Large intestine (tissue), 3 donors: Measurements from ENCODE around the gene FUCA2. TPM values are rescaled to one million over a fixed set of nuclear protein-coding genes. Genes with fewer than 3 reads are reported as not detected.

Source experiments
- DNase-seq, 2 donors: peaks; one replicate each; pipeline versions ENCODE4 v3.0.0 to v3.0.0-alpha.2; 2013
- H3K27ac ChIP-seq: one replicate; pipeline ENCODE4 v1.5.1; 2013; ENCODE audit warnings: low read length
- H3K27me3 ChIP-seq: 2 replicates; pipeline ENCODE4 v1.6.1; 2013; ENCODE audit warnings: low read length; ENCODE audit not compliant: control insufficient read depth, insufficient read depth
- H3K36me3 ChIP-seq: 2 replicates; pipeline ENCODE4 v1.6.1; 2013; ENCODE audit warnings: low read length; ENCODE audit not compliant: control insufficient read depth, insufficient read depth
- H3K4me1 ChIP-seq: one replicate; pipeline ENCODE4 v1.6.1; 2013; ENCODE audit warnings: low read length; ENCODE audit not compliant: control insufficient read depth, insufficient read depth
- H3K4me3 ChIP-seq: one replicate; pipeline ENCODE4 v1.5.1; 2013; ENCODE audit warnings: low read length
- H3K9me3 ChIP-seq: one replicate; pipeline ENCODE4 v1.6.1; 2013; ENCODE audit warnings: mild to moderate bottlenecking, low read depth, low read length, moderate library complexity; ENCODE audit not compliant: control insufficient read depth
- WGBS: methylation state at CpG from one replicate; pipeline ENCODE4 v1.1.5; 2013; ENCODE audit warnings: low lambda C conversion rate; ENCODE audit not compliant: insufficient coverage; 5-methylcytosine and 5-hydroxymethylcytosine counted together
- polyA plus RNA-seq: library from polyadenylated mRNA; unstranded; fragments of 120-200 nt; gene quantifications from one replicate; pipeline ENCODE4 v1.2.1, GENCODE V29; 2013

FUCA2 gene
- polyA plus RNA-seq, 1 donor: 121 TPM

DNA sequence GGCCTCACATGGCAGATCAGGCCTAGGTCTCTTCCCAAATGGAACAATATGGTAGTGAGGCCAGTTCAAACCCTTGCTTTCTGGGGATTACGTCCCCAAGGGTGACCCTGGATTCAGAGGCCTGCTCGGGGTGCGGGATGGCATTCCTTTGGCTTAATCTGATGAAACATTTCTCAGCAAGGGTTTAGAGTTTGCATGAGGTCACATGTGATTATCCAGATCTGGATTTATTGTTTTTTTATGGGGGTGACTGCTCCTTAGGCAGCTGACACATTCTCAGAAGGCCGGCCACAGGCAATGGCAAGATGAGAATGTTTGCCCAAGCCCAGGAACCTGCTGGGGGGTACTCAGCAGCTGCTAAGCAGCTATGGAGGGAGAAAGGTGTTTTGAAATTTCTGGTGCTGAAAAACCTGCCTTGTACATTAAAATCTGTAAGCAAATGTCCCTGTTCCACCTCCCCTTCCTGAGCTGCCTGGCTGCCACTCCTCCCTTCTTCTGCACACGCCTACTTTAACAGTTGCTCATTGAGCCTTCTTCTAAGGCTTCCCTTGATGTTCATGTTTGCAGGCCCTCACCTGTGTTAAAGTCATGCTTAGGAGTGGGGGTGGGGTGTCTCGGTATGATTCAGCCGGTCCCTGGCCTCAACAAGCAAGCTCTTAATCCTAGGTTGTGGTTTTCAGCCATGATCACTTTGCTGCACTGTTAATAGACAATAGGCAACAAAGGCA is 37.9 kb upstream of the FUCA2 start:
- 40% methylated on average over 1 of the region's 7 CpGs for WGBS
- no peaks in the 10 kb centered on the region for H3K9me3 ChIP-seq
- peaks cover 74% of the 10 kb centered on the region for H3K4me1 ChIP-seq
- peak; percentile 55 to 76 for DNase-seq
- no peaks in the 10 kb centered on the region for H3K36me3 ChIP-seq
- H3K4me3 ChIP-seq: no peak overlapping the region
- H3K27me3 ChIP-seq: no peaks in the 10 kb centered on the region
- H3K27ac ChIP-seq: peak overlapping the region; percentile 93

DNA sequence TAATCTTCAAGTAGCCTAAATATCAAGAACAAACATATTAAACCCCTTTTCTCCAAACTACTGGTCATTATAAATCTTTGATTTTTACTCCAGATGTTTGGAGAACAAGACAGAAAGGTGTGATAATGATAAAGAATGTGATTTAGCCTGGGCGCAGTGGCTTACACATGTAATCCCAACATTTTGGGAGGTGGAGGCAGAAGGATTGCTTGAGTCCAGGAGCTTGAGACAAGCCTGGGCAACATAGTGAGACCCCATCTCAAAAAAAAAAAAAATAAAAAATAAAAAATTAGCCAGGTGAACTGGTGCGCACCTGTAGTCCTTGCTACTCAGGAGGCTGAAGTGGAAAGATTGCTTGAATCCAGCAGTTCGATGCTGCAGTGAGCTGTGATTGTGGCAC is 35.1 kb upstream of the FUCA2 start:
- H3K27me3 ChIP-seq: no peaks in the 10 kb centered on the region
- WGBS: no CpG with 5 or more reads among the region's 3 CpGs

DNA sequence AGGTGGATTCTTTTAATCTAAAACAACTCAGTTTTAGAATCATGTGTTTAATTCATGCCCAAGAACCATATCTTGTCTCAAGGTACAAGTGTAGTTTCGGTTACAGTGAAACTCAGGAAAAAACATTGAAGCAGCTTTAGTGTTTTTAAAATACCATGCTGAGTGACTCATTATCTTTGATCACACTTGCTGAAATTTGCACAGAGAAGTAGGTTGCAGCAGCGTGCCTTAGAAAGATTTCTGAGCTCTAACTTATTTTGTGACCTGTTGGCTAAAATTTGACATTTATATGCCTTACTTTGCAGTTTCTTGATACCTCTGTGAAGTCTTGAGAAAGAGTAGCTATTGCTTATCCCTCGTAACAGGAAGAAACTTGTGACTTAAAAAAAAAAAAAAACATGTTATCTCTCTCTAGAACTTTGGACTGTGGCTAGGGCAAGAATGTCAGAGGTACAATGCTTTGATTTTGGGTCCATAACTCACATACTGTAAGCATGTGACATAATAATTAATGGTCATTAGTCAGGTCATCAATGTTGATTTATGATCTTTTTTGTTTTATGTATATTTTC is 34.5 kb upstream of the FUCA2 start:
- Histone ChIP-seq H3K27ac (peak overlapping the region; percentile 93), H3K9me3 (no peaks in the 10 kb centered on the region), H3K4me1 (peaks cover 86% of the 10 kb centered on the region), H3K27me3 (no peaks in the 10 kb centered on the region), H3K4me3 (no peak overlapping the region), H3K36me3 (no peaks in the 10 kb centered on the region)
- WGBS: 0% methylated on average over 1 of the region's 3 CpGs
- peak; percentile 73 to 92 for DNase-seq

More for the DNA sequence above, 35.1 kb upstream of the FUCA2 start:
- peaks cover 83% of the 10 kb centered on the region for H3K4me1 ChIP-seq
- no peaks in the 10 kb centered on the region for H3K9me3 ChIP-seq
- H3K36me3 ChIP-seq: no peaks in the 10 kb centered on the region
- no peak for DNase-seq
- peak overlapping the region; percentile 93 for H3K27ac ChIP-seq
- no peak overlapping the region for H3K4me3 ChIP-seq

DNA sequence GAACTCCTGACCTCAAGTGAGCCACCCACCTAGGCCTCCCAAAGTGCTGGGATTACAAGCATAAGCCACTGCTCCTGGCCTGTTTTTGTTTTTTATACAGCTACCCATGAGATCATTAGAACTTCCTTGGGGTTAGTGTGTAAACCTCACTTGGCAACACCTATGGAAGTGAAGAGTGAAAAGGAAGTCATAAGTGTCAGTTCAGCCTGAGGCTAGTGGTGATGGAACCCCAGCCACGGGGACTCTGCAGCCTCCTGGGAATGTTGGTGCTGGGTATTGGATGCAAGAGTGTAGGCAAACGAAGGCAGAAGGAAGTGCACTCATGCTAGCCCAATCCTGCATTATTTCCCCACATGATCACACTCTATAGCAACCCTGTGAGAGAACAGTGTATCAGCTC is 33.6 kb upstream of the FUCA2 start:
- Histone ChIP-seq H3K9me3 (no peaks in the 10 kb centered on the region), H3K27ac (peak overlapping the region; percentile 93), H3K36me3 (no peaks in the 10 kb centered on the region), H3K4me3 (no peak overlapping the region), H3K27me3 (no peaks in the 10 kb centered on the region), H3K4me1 (peaks cover 84% of the 10 kb centered on the region)
- WGBS: no CpG with 5 or more reads among the region's 2 CpGs
- DNase-seq: no peak

DNA sequence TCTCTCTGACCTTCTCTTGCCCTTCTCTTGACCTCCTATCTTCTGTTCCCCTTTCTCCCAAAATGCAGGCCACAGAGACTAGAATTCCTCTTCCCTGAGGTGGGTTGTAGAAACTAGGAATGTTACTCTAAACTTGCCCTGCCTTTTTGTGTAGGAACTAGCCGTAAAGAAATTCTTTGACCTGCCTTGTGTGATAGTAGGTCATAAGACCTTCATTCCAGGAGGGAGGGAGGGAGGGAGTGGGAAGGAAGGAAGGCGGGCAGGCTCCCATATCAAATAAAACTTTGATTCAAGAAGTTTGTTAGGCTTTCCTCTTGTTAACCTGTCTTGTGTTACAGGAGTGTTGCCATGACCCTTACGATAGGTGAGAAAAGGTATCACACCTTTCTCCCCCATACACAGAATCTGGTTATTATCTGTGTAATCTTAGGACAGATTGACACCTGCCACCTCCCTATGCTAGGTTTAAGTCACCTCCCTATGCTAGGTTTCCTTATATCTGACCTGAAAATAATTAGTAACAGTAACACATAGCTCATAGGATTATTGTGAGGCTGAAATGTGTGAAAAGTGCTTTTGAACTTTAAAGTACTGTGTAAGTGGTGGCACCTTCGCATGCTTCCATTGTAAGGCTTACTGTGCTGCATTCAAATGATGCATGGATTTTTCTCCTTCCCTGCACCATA is 32.6 kb upstream of the FUCA2 start:
- H3K27ac ChIP-seq: peak overlapping the region; percentile 93
- no peaks in the 10 kb centered on the region for H3K9me3 ChIP-seq
- peak; percentile 61 to 84 for DNase-seq
- no peaks in the 10 kb centered on the region for H3K36me3 ChIP-seq
- no peaks in the 10 kb centered on the region for H3K27me3 ChIP-seq
- peaks cover 84% of the 10 kb centered on the region for H3K4me1 ChIP-seq
- peak overlapping the region; percentile 11 for H3K4me3 ChIP-seq
- WGBS: no CpG with 5 or more reads among the region's 4 CpGs

DNA sequence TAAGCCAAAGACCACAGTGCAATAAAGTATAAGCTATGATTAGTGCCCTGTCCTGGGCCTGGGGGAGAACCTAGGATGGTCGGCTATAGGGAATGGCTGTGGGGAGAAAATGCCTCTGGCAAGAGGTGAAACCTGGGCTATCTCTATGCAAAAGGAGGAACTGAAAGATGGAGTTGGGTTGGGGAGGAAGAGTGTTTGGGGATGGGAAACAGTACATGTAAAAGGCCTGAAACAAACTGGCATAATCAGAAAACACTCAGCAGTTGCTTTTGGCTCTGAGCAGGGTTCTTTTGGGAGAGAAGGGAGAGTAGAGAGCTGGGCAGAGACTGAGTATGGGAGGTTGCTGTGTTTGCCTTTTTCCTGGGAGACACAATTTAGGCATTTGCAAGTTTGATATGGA is 31.9 kb upstream of the FUCA2 start:
- DNase-seq: no peak
- no CpG with 5 or more reads among the region's 1 CpG for WGBS
- H3K9me3 ChIP-seq: no peaks in the 10 kb centered on the region

DNA sequence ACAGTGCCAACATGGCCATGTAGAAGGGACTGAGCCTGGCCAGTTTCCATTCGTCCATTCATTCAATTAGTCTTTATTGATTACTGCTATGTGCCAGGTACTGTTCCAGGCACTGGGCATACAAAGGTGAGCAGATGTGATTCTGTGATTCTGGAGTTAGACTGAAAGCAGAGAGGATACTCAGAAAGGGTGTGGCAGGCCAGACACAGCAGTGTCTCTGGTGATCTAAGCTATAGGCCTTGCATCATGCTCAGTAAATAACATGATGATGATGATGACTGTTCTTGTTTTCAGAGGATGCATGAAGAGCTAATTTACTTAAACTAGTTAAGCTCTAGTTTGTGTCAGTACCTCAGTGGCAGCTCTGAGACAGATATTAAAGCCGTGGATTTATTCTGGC is 31.4 kb upstream of the FUCA2 start:
- no peaks in the 10 kb centered on the region for H3K9me3 ChIP-seq
- H3K27me3 ChIP-seq: no peaks in the 10 kb centered on the region
- WGBS: no CpG with 5 or more reads among the region's 2 CpGs
- no peaks in the 10 kb centered on the region for H3K36me3 ChIP-seq
- H3K4me3 ChIP-seq: no peak overlapping the region
- peaks cover 80% of the 10 kb centered on the region for H3K4me1 ChIP-seq
- DNase-seq: peak; percentile 44 to 71
- peak overlapping the region; percentile 93 for H3K27ac ChIP-seq

More for the DNA sequence above, 31.9 kb upstream of the FUCA2 start:
- Histone ChIP-seq H3K27ac (peak overlapping the region; percentile 93), H3K4me1 (peaks cover 80% of the 10 kb centered on the region), H3K36me3 (no peaks in the 10 kb centered on the region), H3K4me3 (peak overlapping the region; percentile 11), H3K27me3 (no peaks in the 10 kb centered on the region)

DNA sequence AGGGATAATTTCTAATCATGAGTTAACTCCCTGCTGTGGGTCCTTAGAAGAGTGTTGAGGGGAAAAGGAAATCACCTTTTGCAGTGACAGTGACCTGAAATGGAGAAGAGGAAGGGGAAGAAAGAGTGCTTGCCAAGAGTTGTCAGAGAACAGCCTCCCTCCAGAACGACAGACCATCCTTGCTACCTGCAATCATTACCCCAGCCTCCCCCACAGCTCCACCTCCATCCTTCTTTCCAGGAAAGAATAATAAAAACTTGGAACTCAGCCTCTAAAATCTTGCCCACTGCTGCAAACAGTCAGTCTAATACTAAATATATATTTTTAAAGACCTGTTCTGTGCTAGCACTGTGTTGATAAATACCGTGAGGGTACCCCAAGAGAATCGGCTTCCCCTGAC is 28.7 kb upstream of the FUCA2 start:
- Histone ChIP-seq H3K27ac (peak overlapping the region; percentile 93), H3K4me1 (peaks cover 62% of the 10 kb centered on the region)

DNA sequence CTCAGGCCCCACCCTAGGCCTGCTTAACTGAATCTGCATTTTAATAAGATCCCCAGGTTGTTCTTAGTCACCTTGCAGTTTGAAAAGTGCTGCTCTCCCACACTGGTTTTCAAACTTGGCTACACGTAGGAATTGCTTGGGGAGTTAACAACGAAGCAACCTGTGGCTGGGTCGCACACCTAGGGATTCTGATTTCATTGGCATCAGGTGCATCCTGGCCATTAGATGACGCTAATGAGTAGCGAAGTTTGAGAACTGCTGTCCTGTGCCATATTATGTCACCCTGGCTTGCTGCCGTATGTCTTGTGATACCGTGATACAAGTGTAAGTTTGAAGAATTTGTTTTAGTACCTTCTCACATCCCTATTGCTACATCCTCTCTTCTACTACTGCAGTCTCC is 28.2 kb upstream of the FUCA2 start:
- Histone ChIP-seq H3K27me3 (no peaks in the 10 kb centered on the region), H3K4me1 (peaks cover 60% of the 10 kb centered on the region), H3K27ac (peak overlapping the region; percentile 93), H3K36me3 (no peaks in the 10 kb centered on the region), H3K9me3 (no peaks in the 10 kb centered on the region), H3K4me3 (no peak overlapping the region)
- WGBS: 80% methylated on average over 1 of the region's 7 CpGs
- peak; percentile 50 to 62 for DNase-seq

More for the DNA sequence above, 28.7 kb upstream of the FUCA2 start:
- Histone ChIP-seq H3K27me3 (no peaks in the 10 kb centered on the region), H3K9me3 (no peaks in the 10 kb centered on the region), H3K36me3 (no peaks in the 10 kb centered on the region), H3K4me3 (no peak overlapping the region)
- 63% methylated on average over 2 of the region's 3 CpGs for WGBS
- DNase-seq: no peak

DNA sequence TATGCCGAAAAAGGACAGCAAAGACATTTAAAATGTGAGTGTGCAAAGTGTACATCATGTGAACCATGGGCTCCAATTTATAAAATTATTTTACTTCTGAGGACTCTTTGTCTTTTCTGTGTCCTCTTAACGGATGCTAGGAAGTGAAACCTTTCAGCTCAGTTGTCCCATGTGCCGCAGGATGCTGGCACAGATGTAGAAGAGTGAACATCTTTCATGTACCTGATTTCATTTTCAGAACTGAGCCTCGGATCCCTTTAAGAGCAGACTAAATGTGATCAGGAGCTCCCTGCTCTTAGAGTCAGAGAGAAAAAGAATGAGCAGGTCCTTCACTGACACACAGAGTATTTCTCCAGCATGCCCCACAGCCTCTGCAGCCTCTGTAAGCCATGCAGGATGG is 27.6 kb upstream of the FUCA2 start:
- no peak for DNase-seq
- Histone ChIP-seq H3K27me3 (no peaks in the 10 kb centered on the region), H3K36me3 (no peaks in the 10 kb centered on the region), H3K4me3 (no peak overlapping the region), H3K27ac (peak overlapping the region; percentile 93), H3K9me3 (no peaks in the 10 kb centered on the region), H3K4me1 (peaks cover 59% of the 10 kb centered on the region)
- 100% methylated on average over 1 of the region's 4 CpGs for WGBS
